Nephron progenitor cell (in vitro differentiated cells): Measurements from ENCODE around the gene CCDC9B.
A peak's percentile ranks its signal among the peaks of the same experiment; 100 is the strongest.

Experiments used
- DNase-seq: peaks from one replicate; pipeline ENCODE4 v3.0.0; 2021
- H3K27ac Mint-ChIP-seq: 2 replicates; pipeline ENCODE4 v1.8.0; 2021; ENCODE audit warnings: mild to moderate bottlenecking, moderate library complexity, mixed read lengths
- H3K27me3 Mint-ChIP-seq: 2 replicates; pipeline ENCODE4 v1.8.0; 2021; ENCODE audit warnings: mild to moderate bottlenecking, low read depth, mixed read lengths; ENCODE audit not compliant: poor library complexity
- H3K36me3 Mint-ChIP-seq: 2 replicates; pipeline ENCODE4 v1.8.0; 2021; ENCODE audit warnings: low read depth, mixed read lengths
- H3K4me1 Mint-ChIP-seq: 2 replicates; pipeline ENCODE4 v1.8.0; 2021; ENCODE audit warnings: mixed read lengths
- H3K4me3 Mint-ChIP-seq: 2 replicates; pipeline ENCODE4 v1.8.0; 2021; ENCODE audit warnings: mild to moderate bottlenecking, moderate library complexity, mixed read lengths
- H3K9me3 Mint-ChIP-seq: 2 replicates; pipeline ENCODE4 v1.8.0; 2021; ENCODE audit warnings: mild to moderate bottlenecking, moderate library complexity, mixed read lengths
- TF ChIP-seq, protein P1 (sequence below): fragments of 200-600 bp; sonication (generic); IDR thresholded peaks from 2 replicates; pipeline ENCODE4 v1.5.0; 2021; ENCODE audit warnings: antibody characterized with exemption

Gene CCDC9B

DNA sequence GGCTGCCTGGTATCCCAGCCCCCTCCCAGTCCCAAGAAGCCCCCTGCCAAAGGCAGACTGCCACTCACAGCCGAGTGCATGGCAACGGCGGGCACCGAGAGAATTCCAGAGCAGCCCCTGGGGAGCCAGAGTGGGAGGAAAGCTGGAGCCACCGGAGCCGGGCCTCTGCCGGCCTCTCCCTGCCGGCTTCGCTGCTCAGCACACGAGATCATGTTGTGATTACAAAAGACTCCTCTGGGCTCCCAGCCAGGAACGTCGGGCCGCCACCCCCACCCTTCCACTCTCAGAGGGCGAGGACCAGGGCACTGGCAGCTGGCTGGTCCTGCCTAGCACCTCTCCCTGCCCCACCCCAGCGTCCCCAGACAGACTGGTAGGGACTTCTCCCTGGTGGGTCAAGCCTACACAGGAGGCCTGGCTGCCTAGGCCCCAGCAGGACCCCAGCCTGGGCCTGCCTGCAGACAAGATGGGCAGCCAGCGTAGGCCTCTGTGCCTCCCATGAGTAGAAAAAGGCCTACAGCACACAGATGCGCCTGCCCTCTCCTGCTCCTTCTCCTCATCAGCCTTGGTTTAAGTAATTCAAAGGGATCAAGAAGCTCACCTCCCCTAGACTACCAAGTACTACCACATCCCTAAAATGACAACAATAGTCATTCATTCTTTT is at the start of gene CCDC9B:
TSS of gene CCDC9B (minus strand) at position 200 of the 661 bp plus-strand sequence. CDS start at position 80, 120 bp downstream.
- H3K36me3 Mint-ChIP-seq = no peaks in the 10 kb centered on the region
- H3K27me3 Mint-ChIP-seq = peaks cover 13% of the 10 kb centered on the region
- H3K4me1 Mint-ChIP-seq = peaks cover 45% of the 10 kb centered on the region
- H3K9me3 Mint-ChIP-seq = no peaks in the 10 kb centered on the region
- DNase-seq = peak; percentile 46
- H3K4me3 Mint-ChIP-seq = no peak within 1 kb of the TSS
- H3K27ac Mint-ChIP-seq = peak within 1 kb of the TSS; percentile 88
- TF ChIP-seq, protein P1, sequence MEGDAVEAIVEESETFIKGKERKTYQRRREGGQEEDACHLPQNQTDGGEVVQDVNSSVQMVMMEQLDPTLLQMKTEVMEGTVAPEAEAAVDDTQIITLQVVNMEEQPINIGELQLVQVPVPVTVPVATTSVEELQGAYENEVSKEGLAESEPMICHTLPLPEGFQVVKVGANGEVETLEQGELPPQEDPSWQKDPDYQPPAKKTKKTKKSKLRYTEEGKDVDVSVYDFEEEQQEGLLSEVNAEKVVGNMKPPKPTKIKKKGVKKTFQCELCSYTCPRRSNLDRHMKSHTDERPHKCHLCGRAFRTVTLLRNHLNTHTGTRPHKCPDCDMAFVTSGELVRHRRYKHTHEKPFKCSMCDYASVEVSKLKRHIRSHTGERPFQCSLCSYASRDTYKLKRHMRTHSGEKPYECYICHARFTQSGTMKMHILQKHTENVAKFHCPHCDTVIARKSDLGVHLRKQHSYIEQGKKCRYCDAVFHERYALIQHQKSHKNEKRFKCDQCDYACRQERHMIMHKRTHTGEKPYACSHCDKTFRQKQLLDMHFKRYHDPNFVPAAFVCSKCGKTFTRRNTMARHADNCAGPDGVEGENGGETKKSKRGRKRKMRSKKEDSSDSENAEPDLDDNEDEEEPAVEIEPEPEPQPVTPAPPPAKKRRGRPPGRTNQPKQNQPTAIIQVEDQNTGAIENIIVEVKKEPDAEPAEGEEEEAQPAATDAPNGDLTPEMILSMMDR = no peak

DNA sequence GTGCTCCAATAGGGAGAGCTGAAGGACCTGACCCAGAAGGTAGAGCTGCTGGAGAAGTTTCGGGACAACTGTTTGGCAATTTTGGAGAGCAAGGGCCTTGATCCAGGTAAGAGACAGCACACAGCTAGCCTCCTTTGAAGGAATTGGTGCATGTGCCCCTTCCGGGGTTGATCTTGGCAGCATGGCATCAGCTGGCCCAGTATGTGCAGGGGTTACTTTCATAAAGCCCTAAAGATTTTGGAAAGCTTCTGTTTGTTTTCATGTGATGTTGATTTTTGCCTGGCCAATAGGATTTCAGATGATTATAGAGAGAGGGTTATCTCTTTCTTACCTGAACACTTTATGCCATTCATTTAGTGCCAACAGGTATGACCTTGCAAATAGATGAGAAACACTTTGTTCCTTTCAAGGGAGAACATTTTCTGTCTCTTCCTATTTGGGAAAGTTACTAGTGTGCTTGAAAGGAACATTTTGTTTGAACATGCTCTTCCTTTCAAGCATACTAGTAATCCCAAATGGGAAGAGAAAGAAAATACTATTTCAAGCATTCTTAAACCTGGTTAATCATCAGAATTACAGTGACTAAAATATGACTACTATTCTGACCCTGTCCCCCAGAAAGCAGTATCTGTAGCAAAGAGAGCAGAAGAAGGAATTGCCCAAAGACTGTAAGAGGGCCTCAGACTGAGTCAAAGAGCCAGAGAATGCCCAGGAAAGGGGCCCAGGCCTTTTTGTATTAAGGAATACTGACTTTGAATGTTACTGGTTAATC is 49.3 kb upstream of the CCDC9B start:
- no peak overlapping the region for H3K27ac Mint-ChIP-seq
- no peak overlapping the region for H3K4me3 Mint-ChIP-seq
- no peak for DNase-seq
- TF ChIP-seq, protein P1 = no peak
- H3K36me3 Mint-ChIP-seq = peaks cover 86% of the 10 kb centered on the region
- H3K4me1 Mint-ChIP-seq = peaks cover 5% of the 10 kb centered on the region
- no peaks in the 10 kb centered on the region for H3K9me3 Mint-ChIP-seq
- no peaks in the 10 kb centered on the region for H3K27me3 Mint-ChIP-seq

DNA sequence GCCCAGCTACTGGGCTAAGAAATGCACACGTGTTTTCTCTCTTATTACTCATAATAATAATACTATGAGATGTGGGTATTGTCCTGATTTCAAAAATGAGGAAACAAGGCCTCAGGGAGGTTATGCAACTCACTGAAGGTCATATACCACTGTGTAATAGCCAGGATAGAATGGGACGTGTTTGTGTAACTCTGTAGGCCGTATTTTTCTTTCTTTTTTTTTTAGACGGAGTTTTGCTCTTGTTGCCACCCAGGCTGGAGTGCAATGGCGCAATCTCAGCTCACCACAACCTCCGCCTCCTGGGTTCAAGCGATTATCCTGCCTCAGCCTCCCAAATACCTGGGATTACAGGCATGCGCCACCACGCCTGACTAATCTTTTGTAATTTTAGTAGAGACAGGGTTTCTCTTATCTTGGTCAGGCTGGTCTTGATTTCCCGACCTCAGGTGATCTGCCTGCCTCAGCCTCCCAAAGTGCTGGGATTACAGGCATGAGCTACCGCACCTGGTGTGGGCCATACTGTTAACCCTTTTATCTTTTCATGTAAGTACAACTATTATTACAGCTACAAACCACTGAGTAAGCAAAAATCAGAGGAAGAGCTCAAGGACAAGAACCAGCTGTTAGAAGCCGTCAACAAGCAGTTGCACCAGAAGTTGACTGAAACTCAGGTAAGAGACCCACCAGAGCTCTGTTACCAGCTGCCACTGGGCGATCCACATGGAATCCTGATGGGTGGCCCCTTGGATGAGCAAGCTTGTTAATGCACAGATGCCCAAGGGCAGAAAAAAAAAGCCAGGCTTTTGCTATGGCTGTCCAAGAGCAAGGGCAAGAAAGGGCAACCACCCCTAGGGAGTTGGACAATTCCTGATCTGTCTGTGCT is 48.4 kb upstream of the CCDC9B start:
- Mint-ChIP-seq H3K4me1 (peaks cover 13% of the 10 kb centered on the region), H3K36me3 (peaks cover 93% of the 10 kb centered on the region), H3K27me3 (no peaks in the 10 kb centered on the region), H3K9me3 (no peaks in the 10 kb centered on the region), H3K27ac (no peak overlapping the region), H3K4me3 (no peak overlapping the region)
- DNase-seq = no peak
- TF ChIP-seq, protein P1 = no peak

DNA sequence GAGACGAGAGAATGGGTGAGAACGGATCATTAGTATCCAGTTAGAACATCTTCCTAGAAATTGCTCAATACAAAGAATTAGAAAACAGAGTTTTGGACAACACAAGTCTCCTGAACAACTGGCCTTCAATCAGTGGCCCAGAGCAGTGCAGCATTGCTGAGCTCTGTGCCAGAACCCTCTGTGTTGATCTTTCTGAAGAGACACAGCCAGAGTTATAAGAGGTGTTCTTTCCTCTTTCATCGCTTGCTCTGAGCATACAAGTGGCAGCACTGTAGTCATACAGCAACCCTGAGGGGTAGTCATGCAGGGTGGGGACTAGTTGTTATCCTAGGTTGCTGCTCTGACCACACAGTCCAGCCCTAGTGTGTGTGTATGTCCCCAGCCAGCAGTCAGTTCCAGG is 45.7 kb upstream of the CCDC9B start:
- Mint-ChIP-seq H3K27me3 (no peaks in the 10 kb centered on the region), H3K36me3 (peaks cover 75% of the 10 kb centered on the region), H3K27ac (no peak overlapping the region), H3K4me1 (peaks cover 32% of the 10 kb centered on the region), H3K9me3 (no peaks in the 10 kb centered on the region), H3K4me3 (no peak overlapping the region)
- no peak for DNase-seq
- TF ChIP-seq, protein P1 = no peak

DNA sequence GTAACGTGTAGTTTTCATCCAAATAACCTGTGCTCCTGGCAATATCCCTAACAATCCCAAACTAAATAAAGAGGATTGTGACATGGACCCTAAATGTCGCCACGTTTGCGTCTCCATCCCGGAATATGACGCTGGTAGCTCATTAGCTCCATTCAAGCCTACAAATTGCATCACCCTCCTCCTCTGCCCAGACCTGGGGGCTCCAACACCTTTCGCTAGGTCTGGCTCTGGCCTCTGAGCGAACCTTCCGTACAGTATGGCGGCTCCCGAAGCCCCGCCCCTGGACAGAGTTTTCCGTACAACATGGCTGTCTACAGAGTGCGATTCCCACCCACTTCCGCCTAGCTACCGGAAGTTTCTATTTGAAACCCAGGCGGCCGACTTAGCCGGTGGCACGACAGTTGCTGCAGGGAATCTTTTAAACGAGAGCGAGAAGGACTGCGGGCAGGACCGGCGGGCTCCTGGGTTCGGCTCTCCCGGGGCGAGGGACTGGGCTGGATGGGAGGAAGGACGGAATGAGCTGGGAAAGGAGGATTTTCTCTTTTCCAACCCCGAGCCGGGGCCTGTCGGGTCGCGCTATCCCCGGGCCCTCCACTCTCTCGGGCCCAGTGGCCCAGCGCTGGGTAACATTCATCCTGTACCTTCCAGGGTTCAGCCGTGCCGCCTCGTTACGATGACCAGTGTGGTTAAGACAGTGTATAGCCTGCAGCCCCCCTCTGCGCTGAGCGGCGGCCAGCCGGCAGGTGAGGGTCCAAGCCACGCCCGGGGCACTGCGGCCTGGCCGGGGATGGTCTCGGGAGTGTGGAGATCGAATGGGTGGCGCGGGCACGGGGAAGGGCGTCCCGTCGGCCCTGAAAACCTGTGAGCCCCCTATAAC is 42.1 kb upstream of the CCDC9B start, which contains the start of gene KNSTRN:
TSS of gene KNSTRN (plus strand) at position 142 of the 877 bp plus-strand sequence. CDS start at position 257, 115 bp downstream.
- Mint-ChIP-seq H3K9me3 (no peaks in the 10 kb centered on the region), H3K27ac (peak within 1 kb of the TSS; percentile 95), H3K27me3 (peaks cover 7% of the 10 kb centered on the region), H3K4me3 (peak within 1 kb of the TSS; percentile 99), H3K36me3 (peaks cover 42% of the 10 kb centered on the region), H3K4me1 (peaks cover 37% of the 10 kb centered on the region)
- DNase-seq = peak; percentile 91
- TF ChIP-seq, protein P1 = no peak
